GM23248 (cell line): Measurements from ENCODE around the gene DNAJC1.
"Not testable (repeated sequence)": the region's sequence is repeated elsewhere in the genome, so short reads cannot be mapped to it uniquely, and the experiment has no call there.

Source experiments
- EZH2 ChIP-seq: fragments of 200-600 bp; sonication (generic); IDR thresholded peaks from 2 replicates; pipeline ENCODE4 v1.6.1; 2018; ENCODE audit warnings: antibody characterized with exemption, mild to moderate bottlenecking; ENCODE audit not compliant: insufficient read depth, poor library complexity, severe bottlenecking
- EZH2phosphoT487 ChIP-seq: fragments of 200-600 bp; sonication (generic); IDR thresholded peaks from 2 replicates; pipeline ENCODE4 v1.6.1; 2018; ENCODE audit warnings: antibody characterized with exemption, moderate library complexity, mild to moderate bottlenecking, low read depth; ENCODE audit not compliant: insufficient read depth

GRCh38 chr10:21869087-21869486, 134.4 kb downstream of the DNAJC1 start:
- not testable (repeated sequence) for TF ChIP-seq EZH2, EZH2phosphoT487
